H1 (cell line): ENCODE results near the gene TESMIN. TPM values are rescaled to one million over a fixed set of nuclear protein-coding genes. Genes with fewer than 3 reads are reported as not detected.

Experiments used
- CEBPB ChIP-seq: IDR thresholded peaks from 2 replicates; pipeline ENCODE4 v1.6.1; 2012; ENCODE audit warnings: low read depth, low read length
- CHD7 ChIP-seq: fragments of 300-600 bp; sonication (generic); IDR thresholded peaks from 2 replicates; pipeline ENCODE4 v1.7.1; 2012; ENCODE audit warnings: low read length, moderate library complexity, mild to moderate bottlenecking, inconsistent platforms; ENCODE audit not compliant: insufficient replicate concordance
- CTBP2 ChIP-seq: IDR thresholded peaks from 2 replicates; pipeline ENCODE4 v1.7.0; 2011; ENCODE audit warnings: borderline replicate concordance, mild to moderate bottlenecking, moderate library complexity, mixed read lengths, low read length; ENCODE audit not compliant: insufficient read depth, insufficient read length
- JUN ChIP-seq: IDR thresholded peaks from 2 replicates; pipeline ENCODE4 v1.6.1; 2011; ENCODE audit warnings: low read depth, mild to moderate bottlenecking, improper control_type of control experiment, low read length
- SIRT6 ChIP-seq: IDR thresholded peaks from one replicate; pipeline ENCODE4 v1.7.1; 2012; ENCODE audit warnings: low read length, inconsistent platforms
- SIX5 ChIP-seq: IDR thresholded peaks from 2 replicates; pipeline ENCODE4 v1.6.1; 2011; ENCODE audit warnings: mild to moderate bottlenecking, low read depth, low read length
- SP4 ChIP-seq: IDR thresholded peaks from 2 replicates; pipeline ENCODE4 v1.6.1; 2012; ENCODE audit warnings: low read length, inconsistent platforms
- TAF1 ChIP-seq: IDR thresholded peaks from 2 replicates; pipeline ENCODE4 v1.6.1; 2011; ENCODE audit warnings: mild to moderate bottlenecking, low read depth, low read length
- TAF7 ChIP-seq: optimal IDR thresholded peaks from 2 replicates; pipeline ENCODE3; 2011; ENCODE audit warnings: low read depth, mild to moderate bottlenecking, inconsistent platforms, low read length, moderate library complexity, borderline replicate concordance
- polyA plus RNA-seq, 7 experiments: library from polyadenylated mRNA; depleted of rRNA in 3 of 7; stranded (reverse) in 5 of 7; unstranded in 2 of 7; fragments of >200 nt in 5 of 7; fragments of 200-250 nt in 2 of 7; gene quantifications; 1 replicate in 5 of 7; 2 replicates in 1 of 7; 4 replicates in 1 of 7; pipeline versions ENCODE4 v1.2.1 to v1.2.3, GENCODE V29; 2011 to 2013; ENCODE audit warnings: missing spikeins in 2 of 7, mixed read lengths in 2 of 7
- total RNA-seq: library from RNA; stranded (reverse); fragmentation: NEBNext Ultra II Directional; extraction: Animal tissue kit (Norgen Biotek cat#: 25700); gene quantifications from 2 replicates; pipeline ENCODE4 v1.2.1, GENCODE V29; 2021
- TF ChIP-seq, protein P1 (sequence below), 3 experiments: IDR thresholded peaks; 1 replicate in 2 of 3; 2 replicates in 1 of 3; pipeline versions ENCODE4 v1.5.1 to v1.6.1; 2011; ENCODE audit warnings: low read length in 3 of 3, mild to moderate bottlenecking in 3 of 3, inconsistent platforms in 2 of 3, low read depth in 1 of 3, moderate library complexity in 1 of 3; ENCODE audit not compliant: insufficient read depth in 1 of 3; ENCODE audit errors: control extremely low read depth in 1 of 3

Gene TESMIN
- total and polyA plus RNA-seq, 2 of the 8 experiments (the other 6 are each of a cell fraction or from before 2014, with no cell fraction given), result 22.6 to 61.1 TPM

GRCh38 chr11:68734111-68734510 is 17.2 kb downstream of the TESMIN start (continued):
- no peak for TF ChIP-seq CHD7
- TF ChIP-seq SP4, result no peak
- no peak for TF ChIP-seq TAF7
- TF ChIP-seq CTBP2, result no peak
- TF ChIP-seq SIX5, result no peak
- TF ChIP-seq JUN, result no peak
- TF ChIP-seq, protein P1, sequence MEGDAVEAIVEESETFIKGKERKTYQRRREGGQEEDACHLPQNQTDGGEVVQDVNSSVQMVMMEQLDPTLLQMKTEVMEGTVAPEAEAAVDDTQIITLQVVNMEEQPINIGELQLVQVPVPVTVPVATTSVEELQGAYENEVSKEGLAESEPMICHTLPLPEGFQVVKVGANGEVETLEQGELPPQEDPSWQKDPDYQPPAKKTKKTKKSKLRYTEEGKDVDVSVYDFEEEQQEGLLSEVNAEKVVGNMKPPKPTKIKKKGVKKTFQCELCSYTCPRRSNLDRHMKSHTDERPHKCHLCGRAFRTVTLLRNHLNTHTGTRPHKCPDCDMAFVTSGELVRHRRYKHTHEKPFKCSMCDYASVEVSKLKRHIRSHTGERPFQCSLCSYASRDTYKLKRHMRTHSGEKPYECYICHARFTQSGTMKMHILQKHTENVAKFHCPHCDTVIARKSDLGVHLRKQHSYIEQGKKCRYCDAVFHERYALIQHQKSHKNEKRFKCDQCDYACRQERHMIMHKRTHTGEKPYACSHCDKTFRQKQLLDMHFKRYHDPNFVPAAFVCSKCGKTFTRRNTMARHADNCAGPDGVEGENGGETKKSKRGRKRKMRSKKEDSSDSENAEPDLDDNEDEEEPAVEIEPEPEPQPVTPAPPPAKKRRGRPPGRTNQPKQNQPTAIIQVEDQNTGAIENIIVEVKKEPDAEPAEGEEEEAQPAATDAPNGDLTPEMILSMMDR (IDR thresholded peaks at IDR 0.05; ENCODE audit: control extremely low read depth in 1 of 3, insufficient read depth in 1 of 3, low read depth in 1 of 3, low read length in 3 of 3), result no peak
- TF ChIP-seq TAF1, result no peak
- no peak for TF ChIP-seq SIRT6
- TF ChIP-seq CEBPB, result no peak
